Gastrocnemius medialis (tissue), 4 donors: ENCODE measurements around the gene NPB. TPM values are rescaled to one million over a fixed set of nuclear protein-coding genes. Genes with fewer than 3 reads are reported as not detected.
"Not testable (repeated sequence)": the region's sequence is repeated elsewhere in the genome, so short reads cannot be mapped to it uniquely, and the experiment has no call there.

Experiments
- ATAC-seq, 2 donors: fragments of 150-250 bp; one replicate each; pipeline ENCODE4 v1.9.1; 2016
- DNase-seq, 2 donors: peaks; one replicate each; pipeline ENCODE4 v3.0.0-alpha.2; 2019
- H3K27ac ChIP-seq, 4 donors: fragments of 200-600 bp; sonication (generic); 1 replicate in 1 of 4; 2 replicates in 3 of 4; pipeline ENCODE4 v1.5.1; 2016 to 2018; ENCODE audit warnings: mild to moderate bottlenecking in 2 of 4, moderate library complexity in 1 of 4
- H3K27me3 ChIP-seq, 3 donors: fragments of 200-600 bp; sonication (generic) in 2 of 3; 1 replicate in 1 of 3; 2 replicates in 2 of 3; pipeline versions ENCODE4 v1.5.1 to v1.6.0; 2016 to 2019; ENCODE audit warnings: mild to moderate bottlenecking in 1 of 3, moderate library complexity in 1 of 3
- H3K36me3 ChIP-seq, 2 donors: fragments of 200-600 bp; sonication (generic) in 1 of 2; one replicate each; pipeline ENCODE4 v1.5.1; 2017 to 2018
- H3K4me1 ChIP-seq, 2 donors: fragments of 200-600 bp; sonication (generic) in 1 of 2; one replicate each; pipeline ENCODE4 v1.5.1; 2016 to 2017; ENCODE audit warnings: mild to moderate bottlenecking in 2 of 2
- H3K4me3 ChIP-seq, 4 donors: fragments of 200-600 bp; sonication (generic) in 3 of 4; 1 replicate in 1 of 4; 2 replicates in 3 of 4; pipeline ENCODE4 v1.5.1; 2016 to 2019; ENCODE audit warnings: mild to moderate bottlenecking in 2 of 4
- H3K9me3 ChIP-seq, 3 donors: fragments of 200-600 bp; sonication (generic) in 2 of 3; 1 replicate in 1 of 3; 2 replicates in 2 of 3; pipeline ENCODE4 v1.5.1; 2016 to 2019
- POLR2A ChIP-seq, 2 donors: fragments of 450-650 bp; IDR thresholded peaks; one replicate each; pipeline ENCODE4 v1.6.1; 2017; ENCODE audit warnings: antibody characterized with exemption in 2 of 2, mild to moderate bottlenecking in 2 of 2, moderate library complexity in 2 of 2
- in situ Hi-C, 4 donors: fragments of 200-750 bp; cut with MboI; loops; one replicate each; pipeline versions ENCODE4 v1.15.0 to v1.8.0; 2017; ENCODE audit warnings: low sequenced_read_pairs in 4 of 4
- intact Hi-C: fragments of 100-400 bp; cut with DNase I; formaldehyde crosslinking; loops from one replicate; pipeline ENCODE4 v1.15.1; 2023; ENCODE audit warnings: low total_unique reads
- total RNA-seq, 4 donors: library from RNA; depleted of rRNA; stranded (reverse); fragments of >200 nt; gene quantifications; one replicate each; pipeline versions ENCODE4 v1.1.0 to v1.2.3, GENCODE V29; 2016
- TF ChIP-seq, protein P1 (sequence below), 5 experiments: fragments of 450-650 bp in 3 of 5; fragments of 200-600 bp in 2 of 5; sonication (generic) in 2 of 5; IDR thresholded peaks in 4 of 5; conservative IDR thresholded peaks in 1 of 5; 1 replicate in 4 of 5; 2 replicates in 1 of 5; pipeline ENCODE4 v1.5.1; 2016 to 2019; ENCODE audit warnings: antibody characterized with exemption in 5 of 5, mild to moderate bottlenecking in 3 of 5, moderate library complexity in 3 of 5

NPB gene
- total RNA-seq, 4 donors from 2014 or later = 0.46 to 1.4 (median 1.1) TPM; not detected in 1

DNA sequence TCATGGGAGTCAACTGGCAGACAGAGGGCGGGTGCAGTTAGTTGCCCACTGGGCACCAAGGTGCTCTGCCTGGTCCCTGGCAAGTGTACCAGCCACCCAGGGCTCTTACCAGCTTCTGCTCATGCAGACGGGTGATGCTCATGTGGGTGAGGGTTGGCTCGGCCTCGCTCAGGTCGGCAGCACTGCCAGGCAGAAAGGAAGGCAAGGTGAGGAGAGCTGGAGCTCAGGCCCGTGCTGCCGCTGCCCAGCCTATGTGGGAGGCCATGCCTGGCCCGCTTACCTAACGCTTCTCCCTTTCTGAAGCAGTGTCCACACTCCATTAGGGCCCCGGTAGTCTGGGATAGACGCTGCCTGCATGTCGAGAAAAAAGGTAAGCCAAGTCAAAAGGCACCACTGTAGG, 13.3 kb downstream of the NPB start:
- in situ Hi-C loops (no loop called here), intact Hi-C loops (no loop called here)
- ATAC-seq (no peak), DNase-seq (no peak)
- H3K4me3 ChIP-seq = no peak overlapping the region
- H3K27me3 ChIP-seq = no peaks in the 10 kb centered on the region
- H3K4me1 ChIP-seq = peaks cover 34 to 42% of the 10 kb centered on the region in 2 donors
- TF ChIP-seq POLR2A (IDR thresholded peaks at IDR 0.05) = no peak
- no peak overlapping the region for H3K27ac ChIP-seq
- H3K9me3 ChIP-seq = no peaks in the 10 kb centered on the region
- peaks cover 0 to 39% of the 10 kb centered on the region in 2 donors for H3K36me3 ChIP-seq

GRCh38 chr17:81916234-81917001, 14.4 kb downstream of the NPB start:
- in situ Hi-C loops = no loop called here
- Histone ChIP-seq H3K36me3 (peaks cover 0 to 39% of the 10 kb centered on the region in 2 donors), H3K9me3 (no peaks in the 10 kb centered on the region), H3K4me3 (peak overlapping the region in 2 of 4 donors; percentile 63 to 68), H3K27ac (no peak overlapping the region), H3K27me3 (no peaks in the 10 kb centered on the region), H3K4me1 (peaks cover 42 to 48% of the 10 kb centered on the region in 2 donors)
- DNase-seq (no peak), ATAC-seq (no peak)
- no peak for TF ChIP-seq POLR2A (IDR thresholded peaks at IDR 0.05)
- TF ChIP-seq, protein P1, sequence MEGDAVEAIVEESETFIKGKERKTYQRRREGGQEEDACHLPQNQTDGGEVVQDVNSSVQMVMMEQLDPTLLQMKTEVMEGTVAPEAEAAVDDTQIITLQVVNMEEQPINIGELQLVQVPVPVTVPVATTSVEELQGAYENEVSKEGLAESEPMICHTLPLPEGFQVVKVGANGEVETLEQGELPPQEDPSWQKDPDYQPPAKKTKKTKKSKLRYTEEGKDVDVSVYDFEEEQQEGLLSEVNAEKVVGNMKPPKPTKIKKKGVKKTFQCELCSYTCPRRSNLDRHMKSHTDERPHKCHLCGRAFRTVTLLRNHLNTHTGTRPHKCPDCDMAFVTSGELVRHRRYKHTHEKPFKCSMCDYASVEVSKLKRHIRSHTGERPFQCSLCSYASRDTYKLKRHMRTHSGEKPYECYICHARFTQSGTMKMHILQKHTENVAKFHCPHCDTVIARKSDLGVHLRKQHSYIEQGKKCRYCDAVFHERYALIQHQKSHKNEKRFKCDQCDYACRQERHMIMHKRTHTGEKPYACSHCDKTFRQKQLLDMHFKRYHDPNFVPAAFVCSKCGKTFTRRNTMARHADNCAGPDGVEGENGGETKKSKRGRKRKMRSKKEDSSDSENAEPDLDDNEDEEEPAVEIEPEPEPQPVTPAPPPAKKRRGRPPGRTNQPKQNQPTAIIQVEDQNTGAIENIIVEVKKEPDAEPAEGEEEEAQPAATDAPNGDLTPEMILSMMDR (IDR thresholded peaks at IDR 0.05 in 4 of 5, conservative IDR thresholded peaks at IDR 0.05 in 1 of 5) = no peak
- intact Hi-C loops = no loop called here

DNA sequence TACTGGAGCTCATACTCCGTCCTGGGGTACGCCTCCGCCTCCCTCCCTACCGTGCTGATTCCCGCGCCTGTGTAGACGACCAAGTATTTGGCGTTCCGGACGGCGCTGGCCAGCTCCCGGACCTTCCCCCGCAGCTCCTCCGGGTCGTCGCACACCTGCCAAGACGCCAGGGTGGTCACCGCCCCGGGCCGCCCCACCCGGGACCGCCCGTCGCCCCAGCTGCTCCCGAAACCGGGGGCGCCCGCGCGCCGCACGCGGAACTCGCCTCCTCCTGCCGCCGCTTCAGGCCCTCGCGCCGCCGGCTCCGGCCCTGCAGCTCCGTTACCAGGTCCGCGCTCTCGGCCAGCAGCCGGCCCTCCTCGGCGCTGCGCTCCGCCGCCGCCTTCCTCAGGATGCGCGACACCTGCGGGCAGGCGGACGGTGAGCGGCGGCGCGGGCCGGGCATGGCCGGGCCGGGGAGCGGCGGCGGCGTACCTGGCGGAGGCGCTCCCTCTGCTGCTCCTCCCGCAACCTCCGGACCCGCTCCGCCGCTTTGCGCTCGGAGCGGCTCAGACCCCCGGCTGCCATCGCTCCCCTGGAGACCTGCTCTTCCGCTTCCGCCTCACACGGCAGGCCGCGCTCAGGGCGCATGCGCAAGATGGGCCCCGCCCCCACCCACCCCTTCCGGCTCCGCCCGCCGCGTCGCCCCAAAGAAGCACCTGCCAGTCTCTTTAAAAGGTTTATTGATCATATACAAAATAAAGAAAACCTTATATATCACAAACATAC, 15.7 kb downstream of the NPB start, which contains the start of gene SIRT7:
Gene SIRT7, minus strand, starts transcription at position 612 of the 768 bp plus-strand sequence. Its CDS starts 45 bp downstream, at position 567.
- intact Hi-C loops = no loop called here
- ATAC-seq = peak; percentile 75 to 77
- H3K27me3 ChIP-seq = no peaks in the 10 kb centered on the region
- TF ChIP-seq, protein P1 (IDR thresholded peaks at IDR 0.05 in 4 of 5, conservative IDR thresholded peaks at IDR 0.05 in 1 of 5) = peak in 1 of 5 experiments; percentile 14
- peak; percentile 45 to 69 for TF ChIP-seq POLR2A (IDR thresholded peaks at IDR 0.05)
- no peaks in the 10 kb centered on the region for H3K9me3 ChIP-seq
- peaks cover 0 to 40% of the 10 kb centered on the region in 2 donors for H3K36me3 ChIP-seq
- in situ Hi-C loops = no loop called here
- peak; percentile 44 to 66 for DNase-seq
- H3K4me3 ChIP-seq = peak within 1 kb of the TSS; percentile 61 to 82 (median 66)
- peak within 1 kb of the TSS; percentile 90 to 98 (median 93) for H3K27ac ChIP-seq
- peaks cover 55 to 56% of the 10 kb centered on the region in 2 donors for H3K4me1 ChIP-seq

DNA sequence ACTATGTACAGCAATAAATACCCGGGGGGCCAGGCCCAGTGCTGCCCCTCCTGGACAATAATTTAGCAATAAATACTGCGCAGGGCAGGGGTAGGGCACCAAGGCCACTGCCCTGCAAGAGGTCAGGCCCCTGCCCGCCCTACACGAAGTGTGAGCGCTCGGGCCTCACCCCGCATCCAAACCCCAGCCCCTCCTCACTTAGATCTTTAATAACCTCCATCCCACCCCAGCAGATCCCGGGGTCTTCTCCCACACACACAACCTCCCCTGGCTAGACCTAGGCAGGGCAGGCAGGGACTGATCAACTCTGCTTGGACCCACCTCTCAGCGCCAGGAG, 16.3 kb downstream of the NPB start:
- peak overlapping the region; percentile 90 to 98 (median 93) for H3K27ac ChIP-seq
- intact Hi-C loops, H3K9me3 ChIP-seq, DNase-seq, H3K27me3 ChIP-seq, in situ Hi-C loops: not testable (repeated sequence)
- peak overlapping the region; percentile 61 to 82 (median 66) for H3K4me3 ChIP-seq
- peaks cover 0 to 35% of the 10 kb centered on the region in 2 donors for H3K36me3 ChIP-seq
- peaks cover 56 to 59% of the 10 kb centered on the region in 2 donors for H3K4me1 ChIP-seq
- ATAC-seq = peak in 1 of 2 donors; percentile 5

DNA sequence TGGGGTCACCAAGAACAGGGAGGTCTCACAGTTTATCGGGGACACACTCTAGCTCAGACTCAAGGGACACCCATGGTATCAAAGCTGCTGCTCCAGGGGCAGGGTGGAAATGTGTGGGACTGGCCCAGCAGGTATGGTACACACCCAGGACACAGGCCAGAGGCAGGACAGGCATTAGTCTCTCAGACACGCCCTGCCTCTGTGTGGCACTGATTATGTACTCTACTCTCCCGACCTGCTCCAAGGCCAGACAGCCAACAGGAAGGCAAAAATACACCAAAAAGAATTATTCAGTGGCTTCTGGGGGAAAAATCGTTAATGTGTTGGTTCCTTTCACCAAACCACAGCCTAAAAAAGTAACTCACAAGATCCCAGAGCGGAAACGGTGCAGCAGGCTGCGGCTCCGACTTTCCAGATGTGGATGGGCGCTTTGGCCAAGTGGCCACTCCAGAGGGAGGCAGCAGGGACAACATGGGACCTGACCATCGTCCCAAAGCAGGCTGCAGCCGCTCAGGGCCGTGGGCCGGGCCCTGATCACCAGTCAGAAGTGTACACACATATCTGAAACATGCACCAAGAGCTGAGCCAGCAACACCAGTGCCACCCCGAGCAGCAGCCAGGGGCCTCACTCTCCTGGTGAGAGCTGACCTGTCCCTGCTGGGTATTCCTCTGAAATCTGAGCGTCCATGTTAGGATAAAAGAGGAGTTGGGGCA, 17.0 kb downstream of the NPB start:
- Histone ChIP-seq H3K4me3 (peak overlapping the region in 2 of 4 donors; percentile 61 to 82), H3K4me1 (peaks cover 62 to 64% of the 10 kb centered on the region in 2 donors), H3K36me3 (peaks cover 0 to 28% of the 10 kb centered on the region in 2 donors), H3K27me3 (no peaks in the 10 kb centered on the region), H3K9me3 (no peaks in the 10 kb centered on the region), H3K27ac (peak overlapping the region; percentile 90 to 98 (median 93))
- no peak for ATAC-seq
- in situ Hi-C loops (no loop called here), intact Hi-C loops (no loop called here)
- TF ChIP-seq POLR2A (IDR thresholded peaks at IDR 0.05) = no peak
- TF ChIP-seq, protein P1 (IDR thresholded peaks at IDR 0.05 in 4 of 5, conservative IDR thresholded peaks at IDR 0.05 in 1 of 5) = no peak
- no peak for DNase-seq
